Mesodermal cell (in vitro differentiated cells): ENCODE data around the gene KRT15.

Source experiments
- H3K27ac ChIP-seq: 2 replicates; pipeline ENCODE4 v1.7.0; 2013; ENCODE audit warnings: mild to moderate bottlenecking, low read depth, low read length, moderate library complexity; ENCODE audit not compliant: severe bottlenecking
- H3K36me3 ChIP-seq: 2 replicates; pipeline ENCODE4 v1.7.1; 2013; ENCODE audit warnings: mild to moderate bottlenecking, low read length, moderate library complexity; ENCODE audit not compliant: control insufficient read depth, insufficient read depth
- H3K4me1 ChIP-seq: one replicate; pipeline ENCODE4 v1.7.1; 2013; ENCODE audit warnings: mild to moderate bottlenecking, low read length; ENCODE audit not compliant: insufficient read depth, control insufficient read depth, poor library complexity, severe bottlenecking
- H3K4me3 ChIP-seq: 2 replicates; pipeline ENCODE4 v1.7.0; 2013; ENCODE audit warnings: low read length, control low read depth, mild to moderate bottlenecking; ENCODE audit not compliant: insufficient read depth, poor library complexity, severe bottlenecking; ENCODE audit errors: extremely low read depth
- H3K9me3 ChIP-seq: 2 replicates; pipeline ENCODE4 v1.7.1; 2013; ENCODE audit warnings: mild to moderate bottlenecking, low read length, moderate library complexity; ENCODE audit not compliant: control insufficient read depth
- WGBS, 2 experiments: methylation state at CpG; one replicate each; pipeline ENCODE4 v1.1.5; 2013; ENCODE audit warnings: missing lambda C conversion rate in 2 of 2; ENCODE audit not compliant: insufficient coverage in 2 of 2; 5-methylcytosine and 5-hydroxymethylcytosine counted together

KRT15 gene

DNA sequence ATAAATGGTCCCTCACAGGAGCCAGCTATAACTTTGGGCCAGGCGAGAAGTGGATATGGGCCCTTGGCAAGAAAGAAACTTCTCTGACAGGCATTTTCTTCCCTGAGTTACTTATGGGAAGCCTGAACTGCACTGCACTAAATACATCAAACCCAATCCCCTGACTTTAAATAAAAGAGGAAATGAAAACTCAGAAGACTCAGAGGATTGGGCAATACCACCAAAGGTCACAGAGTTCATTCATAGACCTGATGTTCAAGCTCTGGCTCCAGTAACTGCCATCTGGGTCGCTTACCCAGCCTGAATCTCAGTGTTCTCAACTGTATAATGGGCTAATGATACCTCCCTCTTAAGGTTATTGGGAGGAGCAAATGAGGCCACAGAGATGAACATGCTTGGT is 38.6 kb downstream of the KRT15 start:
- no peak overlapping the region for H3K4me3 ChIP-seq
- no peak overlapping the region for H3K27ac ChIP-seq
- no peaks in the 10 kb centered on the region for H3K4me1 ChIP-seq
- WGBS, 2 experiments: 62 to 72% methylated on average over 2 of the region's 2 CpGs
- no peaks in the 10 kb centered on the region for H3K36me3 ChIP-seq
- H3K9me3 ChIP-seq: no peaks in the 10 kb centered on the region

DNA sequence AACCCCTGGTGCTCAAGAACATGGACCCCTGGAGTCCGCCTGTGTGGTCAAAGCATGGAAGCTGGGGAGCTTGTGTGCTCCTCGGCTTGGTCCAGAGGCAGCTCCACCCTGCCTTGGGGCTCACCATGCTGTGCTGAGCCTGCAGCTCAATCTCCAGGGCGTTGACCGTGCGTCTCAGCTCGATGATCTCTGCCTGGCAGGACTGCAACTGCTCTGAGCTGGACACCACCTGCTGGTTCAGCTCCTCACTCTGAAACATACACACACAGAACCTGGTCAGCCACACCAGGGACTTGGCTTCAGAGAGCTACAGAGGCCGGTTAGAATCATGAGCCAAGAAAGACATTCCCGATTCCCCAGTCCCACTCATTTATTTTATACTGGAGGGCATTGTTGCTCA is 40.5 kb downstream of the KRT15 start:
- H3K36me3 ChIP-seq: no peaks in the 10 kb centered on the region
- H3K4me1 ChIP-seq: peaks cover 3% of the 10 kb centered on the region
- no peak overlapping the region for H3K27ac ChIP-seq
- no peaks in the 10 kb centered on the region for H3K9me3 ChIP-seq
- H3K4me3 ChIP-seq: no peak overlapping the region
- 90% methylated on average over 6 to 7 of the region's 8 CpGs for WGBS, 2 experiments

DNA sequence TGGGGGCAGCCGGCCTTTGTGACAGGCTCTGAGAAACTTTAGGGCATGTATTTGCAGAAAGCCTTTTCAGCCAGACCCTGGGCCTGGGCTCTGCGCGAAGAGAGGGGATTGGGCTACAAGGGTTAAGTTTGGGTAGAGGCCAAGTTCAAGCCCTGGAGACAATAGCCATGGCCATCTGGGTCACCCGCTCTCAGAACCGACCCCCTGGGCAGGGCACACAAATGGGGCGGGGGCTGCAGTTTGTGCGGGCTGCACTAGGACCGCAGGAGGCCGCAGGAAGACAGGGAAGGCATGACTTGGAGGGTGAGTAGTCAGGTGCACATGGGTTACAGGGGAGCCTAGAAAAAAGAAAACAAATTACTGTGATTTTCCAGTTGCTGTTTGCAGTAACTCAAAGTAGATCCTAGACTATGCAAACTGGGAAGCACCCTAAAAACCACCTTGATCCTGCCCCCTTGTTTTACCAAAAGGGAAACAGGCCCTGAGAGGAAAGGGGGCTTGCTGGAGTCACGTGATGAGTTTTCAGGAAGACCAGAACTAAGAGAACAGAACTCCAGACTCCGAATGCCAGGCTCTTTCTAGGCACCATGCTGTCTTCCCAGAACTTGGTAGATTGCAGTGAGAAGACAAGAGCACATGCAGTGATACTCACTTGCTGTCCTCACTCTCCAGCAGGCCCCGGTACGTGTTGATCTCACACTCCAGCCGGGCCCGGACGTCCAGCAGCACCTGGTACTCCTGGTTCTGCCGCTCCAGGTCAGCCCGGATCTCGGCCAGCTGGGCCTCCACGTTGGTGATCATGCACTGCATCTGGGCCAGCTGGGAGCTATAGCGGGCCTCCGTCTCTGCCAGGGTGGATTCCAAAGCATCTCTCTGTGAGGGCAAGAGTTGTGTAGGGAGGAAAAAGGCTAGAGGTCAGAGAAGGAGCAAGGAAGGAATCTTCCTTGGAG is 41.5 kb downstream of the KRT15 start:
- 92 to 93% methylated on average over 19 to 21 of the region's 22 CpGs for WGBS, 2 experiments
- no peak overlapping the region for H3K27ac ChIP-seq

DNA sequence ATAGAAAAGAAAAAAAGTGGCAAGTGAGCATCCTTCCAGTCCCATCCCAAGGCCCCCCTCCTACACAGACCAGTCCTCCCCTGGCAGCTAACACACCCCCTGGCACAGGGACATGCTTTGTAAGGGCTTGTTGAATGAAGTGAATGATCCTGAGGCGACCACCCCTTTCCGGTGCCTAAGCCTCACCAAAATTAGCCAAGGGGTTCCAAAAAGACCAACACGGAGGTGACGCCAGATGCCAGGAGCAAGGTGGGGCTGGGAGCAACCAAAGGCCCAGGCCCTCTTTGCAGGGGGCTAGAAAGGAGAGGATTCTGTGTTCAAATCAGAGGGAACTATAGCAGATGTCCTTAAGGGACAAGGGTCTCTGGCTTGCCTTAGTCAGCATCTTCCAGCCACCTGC is 43.3 kb downstream of the KRT15 start:
- peaks cover 3% of the 10 kb centered on the region for H3K4me1 ChIP-seq
- H3K36me3 ChIP-seq: no peaks in the 10 kb centered on the region
- H3K9me3 ChIP-seq: peaks cover 5% of the 10 kb centered on the region
- H3K4me3 ChIP-seq: no peak overlapping the region
- 93 to 100% methylated on average over 2 to 4 of the region's 4 CpGs for WGBS, 2 experiments
- H3K27ac ChIP-seq: no peak overlapping the region

More for the DNA sequence above, 41.5 kb downstream of the KRT15 start:
- Histone ChIP-seq H3K9me3 (peaks cover under 1% of the 10 kb centered on the region), H3K4me1 (peaks cover 3% of the 10 kb centered on the region), H3K36me3 (no peaks in the 10 kb centered on the region), H3K4me3 (no peak overlapping the region)

DNA sequence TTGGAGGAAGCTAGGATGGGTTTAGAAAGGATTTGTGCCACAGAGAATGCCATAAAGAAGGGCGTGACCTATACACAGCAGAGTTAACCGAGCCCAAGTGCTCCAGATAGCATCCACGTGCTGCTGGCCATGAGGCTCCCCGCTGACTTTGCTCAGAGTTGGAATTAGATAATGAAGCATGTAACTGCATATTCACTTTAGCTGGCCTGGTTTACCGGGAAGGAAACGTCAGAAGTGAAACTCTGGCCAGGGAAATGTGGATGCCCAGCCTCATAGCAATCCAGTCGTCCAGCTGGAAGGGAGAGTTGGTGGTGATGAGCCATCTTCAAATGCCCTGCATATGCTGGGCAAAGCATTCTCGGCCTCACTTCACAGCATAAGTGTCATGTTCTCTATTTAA is 43.8 kb downstream of the KRT15 start:
- H3K9me3 ChIP-seq: peaks cover 5% of the 10 kb centered on the region
- no peaks in the 10 kb centered on the region for H3K36me3 ChIP-seq
- 86 to 91% methylated on average over 7 of the region's 8 CpGs for WGBS, 2 experiments
- H3K4me3 ChIP-seq: no peak overlapping the region
- peaks cover 3% of the 10 kb centered on the region for H3K4me1 ChIP-seq
- H3K27ac ChIP-seq: no peak overlapping the region

- Histone ChIP-seq H3K27ac (no peak overlapping the region), H3K36me3 (no peaks in the 10 kb centered on the region), H3K4me3 (no peak overlapping the region), H3K9me3 (peaks cover 5% of the 10 kb centered on the region), H3K4me1 (no peaks in the 10 kb centered on the region)
These were observed 50.3 kb downstream of the KRT15 start for GRCh38 chr17:41468346-41468745.

- Histone ChIP-seq H3K4me1 (no peaks in the 10 kb centered on the region), H3K9me3 (peaks cover 5% of the 10 kb centered on the region), H3K27ac (no peak overlapping the region), H3K4me3 (no peak overlapping the region), H3K36me3 (no peaks in the 10 kb centered on the region)
- 70 to 75% methylated on average over 1 to 2 of the region's 4 CpGs for WGBS, 2 experiments
These were observed 51.1 kb downstream of the KRT15 start for GRCh38 chr17:41467561-41467960.

DNA sequence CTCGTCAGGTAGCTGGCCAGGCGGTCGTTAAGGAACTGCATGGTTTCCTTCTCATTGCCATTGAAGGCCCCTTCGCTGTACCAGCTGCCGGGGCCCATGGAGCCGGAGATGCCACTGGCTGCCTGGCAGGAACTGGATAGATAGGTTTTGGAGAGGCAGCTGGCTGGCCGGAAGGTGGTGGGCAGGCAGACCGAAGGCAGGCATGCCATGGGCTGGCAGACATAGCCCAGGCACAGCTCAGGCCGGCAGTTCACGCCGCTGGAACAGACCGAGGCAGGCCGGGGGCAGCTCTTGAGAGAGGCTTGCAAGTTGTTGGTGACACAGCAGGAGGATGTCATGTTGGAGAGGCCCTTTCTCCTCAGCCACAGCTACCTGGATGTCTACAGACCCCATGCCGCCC is 51.7 kb downstream of the KRT15 start, which contains the start of gene KRT32:
Gene KRT32, minus strand, starts transcription at position 399 of the 400 bp plus-strand sequence. Its CDS starts 61 bp downstream, at position 338.
- H3K36me3 ChIP-seq: no peaks in the 10 kb centered on the region
- peaks cover 3% of the 10 kb centered on the region for H3K9me3 ChIP-seq
- H3K4me3 ChIP-seq: no peak within 1 kb of the TSS
- WGBS, 2 experiments: 91 to 96% methylated on average over 12 to 13 of the region's 14 CpGs
- no peak within 1 kb of the TSS for H3K27ac ChIP-seq
- H3K4me1 ChIP-seq: no peaks in the 10 kb centered on the region

DNA sequence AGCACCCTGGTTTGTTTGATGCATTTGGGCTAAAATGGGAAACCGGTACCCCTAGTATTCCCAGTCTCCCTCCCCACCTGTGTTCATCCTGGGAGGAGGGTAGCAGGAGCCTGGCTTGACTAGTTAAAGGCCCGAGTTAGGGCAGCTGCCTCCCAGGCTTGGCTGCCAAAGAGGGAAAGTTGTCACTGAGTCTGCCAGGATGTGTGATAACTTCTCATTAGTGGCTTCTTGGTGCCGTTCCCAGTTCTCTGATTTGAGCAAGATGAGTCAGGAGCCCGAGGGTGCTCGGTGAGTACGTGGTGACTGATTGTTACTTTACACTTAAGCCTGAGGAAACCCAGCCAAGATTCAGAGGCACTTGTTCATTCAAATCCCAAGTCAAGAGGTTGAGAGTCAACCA is 54.0 kb downstream of the KRT15 start:
- no peak overlapping the region for H3K4me3 ChIP-seq
- 72 to 90% methylated on average over 2 to 3 of the region's 6 CpGs for WGBS, 2 experiments
- H3K9me3 ChIP-seq: no peaks in the 10 kb centered on the region
- no peaks in the 10 kb centered on the region for H3K4me1 ChIP-seq
- no peak overlapping the region for H3K27ac ChIP-seq
- no peaks in the 10 kb centered on the region for H3K36me3 ChIP-seq

DNA sequence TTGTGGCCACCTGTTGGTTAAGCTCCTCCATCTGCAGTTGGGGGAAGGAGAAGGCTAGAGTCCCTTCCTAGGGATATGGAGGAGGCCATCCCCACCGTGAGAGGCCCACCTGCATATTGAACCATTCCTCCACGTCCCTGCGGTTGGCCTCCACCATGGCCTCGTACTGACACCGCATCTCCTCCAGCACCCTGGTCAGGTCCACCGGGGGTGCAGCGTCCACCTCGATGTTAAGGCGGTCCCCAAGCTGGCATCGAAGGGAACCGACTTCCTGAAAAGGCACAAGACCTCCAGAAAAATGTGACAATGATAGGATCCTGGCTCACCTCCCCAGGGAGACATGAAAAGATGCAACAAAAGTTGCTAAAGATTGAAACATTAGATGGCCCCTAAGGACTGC is 54.5 kb downstream of the KRT15 start:
- Histone ChIP-seq H3K9me3 (no peaks in the 10 kb centered on the region), H3K4me3 (no peak overlapping the region), H3K27ac (no peak overlapping the region), H3K4me1 (no peaks in the 10 kb centered on the region), H3K36me3 (no peaks in the 10 kb centered on the region)
- WGBS, 2 experiments: 93 to 95% methylated on average over 10 to 11 of the region's 11 CpGs

GRCh38 chr17:41463746-41464145 is 54.9 kb downstream of the KRT15 start:
- Histone ChIP-seq H3K36me3 (no peaks in the 10 kb centered on the region), H3K9me3 (no peaks in the 10 kb centered on the region), H3K4me3 (no peak overlapping the region), H3K4me1 (no peaks in the 10 kb centered on the region), H3K27ac (no peak overlapping the region)
- WGBS, 2 experiments: 93 to 100% methylated on average over 7 of the region's 8 CpGs
